Chondrocyte (in vitro differentiated cells): Measurements from ENCODE around the gene TRERF1. TPM values are rescaled to one million over a fixed set of nuclear protein-coding genes. Genes with fewer than 3 reads are reported as not detected.

Experiments used
- DNase-seq: peaks from one replicate; pipeline ENCODE4 v3.0.0; 2021; ENCODE audit warnings: mixed read lengths, low spot score
- H3K27ac Mint-ChIP-seq: one replicate; pipeline ENCODE4 v1.8.0; 2021; ENCODE audit warnings: mild to moderate bottlenecking, moderate library complexity, mixed read lengths; ENCODE audit not compliant: unreplicated experiment
- H3K27me3 Mint-ChIP-seq: 2 replicates; pipeline ENCODE4 v1.8.0; 2021; ENCODE audit warnings: low read depth, mixed read lengths
- H3K36me3 Mint-ChIP-seq: 2 replicates; pipeline ENCODE4 v1.8.0; 2021; ENCODE audit warnings: low read depth, mixed read lengths
- H3K4me1 Mint-ChIP-seq: 2 replicates; pipeline ENCODE4 v1.8.0; 2021; ENCODE audit warnings: low read depth, mild to moderate bottlenecking, mixed read lengths
- H3K4me3 Mint-ChIP-seq: one replicate; pipeline ENCODE4 v1.8.0; 2021; ENCODE audit warnings: mild to moderate bottlenecking, moderate library complexity, mixed read lengths; ENCODE audit not compliant: unreplicated experiment
- H3K9me3 Mint-ChIP-seq: 2 replicates; pipeline ENCODE4 v1.8.0; 2021; ENCODE audit warnings: low read depth, mixed read lengths
- CTCF ChIP-seq: fragments of 200-600 bp; sonication (generic); IDR thresholded peaks from 2 replicates; pipeline ENCODE4 v1.5.0; 2021; ENCODE audit warnings: antibody characterized with exemption, mild to moderate bottlenecking, moderate library complexity
- total RNA-seq: library from RNA; stranded (reverse); gene quantifications from 3 replicates; pipeline ENCODE4 v1.2.1, GENCODE V29; 2021

The TRERF1 gene
- total RNA-seq, 1 donor from 2014 or later: 1.8 TPM

GRCh38 chr6:42401613-42401951 lies 50.1 kb downstream of the TRERF1 start:
- Mint-ChIP-seq H3K36me3 (peaks cover 2% of the 10 kb centered on the region), H3K27me3 (no peaks in the 10 kb centered on the region), H3K27ac (no peak overlapping the region), H3K4me1 (peaks cover 25% of the 10 kb centered on the region), H3K4me3 (no peak overlapping the region), H3K9me3 (no peaks in the 10 kb centered on the region)
- TF ChIP-seq CTCF: no peak
- no peak for DNase-seq

GRCh38 chr6:42400886-42401612 lies 50.7 kb downstream of the TRERF1 start:
- H3K9me3 Mint-ChIP-seq: no peaks in the 10 kb centered on the region
- no peak overlapping the region for H3K4me3 Mint-ChIP-seq
- no peaks in the 10 kb centered on the region for H3K27me3 Mint-ChIP-seq
- peaks cover 2% of the 10 kb centered on the region for H3K36me3 Mint-ChIP-seq
- no peak overlapping the region for H3K27ac Mint-ChIP-seq
- H3K4me1 Mint-ChIP-seq: peaks cover 20% of the 10 kb centered on the region
- TF ChIP-seq CTCF: no peak
- no peak for DNase-seq

- H3K9me3 Mint-ChIP-seq: no peaks in the 10 kb centered on the region
- DNase-seq: no peak
- no peak for TF ChIP-seq CTCF
- no peak overlapping the region for H3K4me3 Mint-ChIP-seq
- no peaks in the 10 kb centered on the region for H3K27me3 Mint-ChIP-seq
- peaks cover 20% of the 10 kb centered on the region for H3K4me1 Mint-ChIP-seq
- H3K27ac Mint-ChIP-seq: no peak overlapping the region
- peaks cover 2% of the 10 kb centered on the region for H3K36me3 Mint-ChIP-seq
Measured at GRCh38 chr6:42400061-42400760, 51.5 kb downstream of the TRERF1 start.

- no peak for DNase-seq
- no peaks in the 10 kb centered on the region for H3K27me3 Mint-ChIP-seq
- no peak for TF ChIP-seq CTCF
- no peak overlapping the region for H3K4me3 Mint-ChIP-seq
- peaks cover 2% of the 10 kb centered on the region for H3K36me3 Mint-ChIP-seq
- H3K4me1 Mint-ChIP-seq: no peaks in the 10 kb centered on the region
- no peaks in the 10 kb centered on the region for H3K9me3 Mint-ChIP-seq
- H3K27ac Mint-ChIP-seq: no peak overlapping the region
Measured at GRCh38 chr6:42396720-42397119, 55.0 kb downstream of the TRERF1 start.

GRCh38 chr6:42394881-42395620 lies 56.7 kb downstream of the TRERF1 start:
- no peak for DNase-seq
- H3K36me3 Mint-ChIP-seq: peaks cover 2% of the 10 kb centered on the region
- no peaks in the 10 kb centered on the region for H3K27me3 Mint-ChIP-seq
- H3K9me3 Mint-ChIP-seq: no peaks in the 10 kb centered on the region
- H3K4me1 Mint-ChIP-seq: no peaks in the 10 kb centered on the region
- no peak for TF ChIP-seq CTCF
- no peak overlapping the region for H3K4me3 Mint-ChIP-seq
- H3K27ac Mint-ChIP-seq: no peak overlapping the region
